ENCODE results near the gene TMEM50B.

DNA sequence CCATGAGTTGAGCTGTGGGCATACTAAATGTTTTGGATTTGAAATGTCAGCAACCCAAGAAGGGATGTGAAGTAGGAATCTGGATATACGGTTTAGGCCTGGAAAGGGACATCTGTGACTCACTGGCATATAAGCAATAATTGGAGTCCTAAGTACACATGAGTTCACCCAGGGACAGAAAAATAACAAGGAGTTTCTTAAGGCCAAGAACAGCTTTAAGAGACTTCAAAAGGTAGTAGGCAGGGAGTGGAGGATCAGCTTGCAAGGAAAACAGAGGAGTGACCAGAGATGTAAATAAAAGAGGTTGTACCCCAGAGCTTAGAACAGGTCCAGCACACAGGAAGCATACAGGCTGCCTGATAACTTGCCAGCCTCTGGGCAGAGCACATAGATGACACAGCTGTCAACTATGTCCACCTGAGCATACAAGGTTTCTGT is 28.1 kb downstream of the TMEM50B start:
- peak in 1 of 3 donors; percentile 11 for TF ChIP-seq POLR2AphosphoS5 (IDR thresholded peaks at IDR 0.05)
- TF ChIP-seq, protein P1, sequence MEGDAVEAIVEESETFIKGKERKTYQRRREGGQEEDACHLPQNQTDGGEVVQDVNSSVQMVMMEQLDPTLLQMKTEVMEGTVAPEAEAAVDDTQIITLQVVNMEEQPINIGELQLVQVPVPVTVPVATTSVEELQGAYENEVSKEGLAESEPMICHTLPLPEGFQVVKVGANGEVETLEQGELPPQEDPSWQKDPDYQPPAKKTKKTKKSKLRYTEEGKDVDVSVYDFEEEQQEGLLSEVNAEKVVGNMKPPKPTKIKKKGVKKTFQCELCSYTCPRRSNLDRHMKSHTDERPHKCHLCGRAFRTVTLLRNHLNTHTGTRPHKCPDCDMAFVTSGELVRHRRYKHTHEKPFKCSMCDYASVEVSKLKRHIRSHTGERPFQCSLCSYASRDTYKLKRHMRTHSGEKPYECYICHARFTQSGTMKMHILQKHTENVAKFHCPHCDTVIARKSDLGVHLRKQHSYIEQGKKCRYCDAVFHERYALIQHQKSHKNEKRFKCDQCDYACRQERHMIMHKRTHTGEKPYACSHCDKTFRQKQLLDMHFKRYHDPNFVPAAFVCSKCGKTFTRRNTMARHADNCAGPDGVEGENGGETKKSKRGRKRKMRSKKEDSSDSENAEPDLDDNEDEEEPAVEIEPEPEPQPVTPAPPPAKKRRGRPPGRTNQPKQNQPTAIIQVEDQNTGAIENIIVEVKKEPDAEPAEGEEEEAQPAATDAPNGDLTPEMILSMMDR (IDR thresholded peaks at IDR 0.05), result no peak

Data from stomach (tissue), 4 donors.